ENCODE data around the gene MGRN1.

DNA sequence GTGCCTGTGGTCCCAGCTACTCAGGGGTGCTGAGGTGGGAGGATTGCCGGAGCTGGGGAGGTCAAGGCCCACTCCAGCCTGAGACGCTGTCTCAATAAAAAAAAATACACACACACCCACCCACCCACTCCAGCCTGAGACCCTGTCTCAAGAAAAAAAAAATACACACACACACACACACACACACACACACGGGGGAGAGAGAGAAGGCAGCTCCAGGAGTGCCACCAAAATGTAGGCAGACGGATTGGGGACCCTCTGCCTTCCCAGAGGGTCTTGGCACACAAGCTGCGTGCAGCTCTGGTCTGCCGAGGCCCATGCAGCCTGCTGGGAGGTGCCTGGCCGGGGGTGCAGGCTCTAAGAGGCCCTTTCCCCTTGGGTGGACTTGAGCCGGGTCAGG is 62.8 kb downstream of the MGRN1 start:
- TF ChIP-seq, protein P1, sequence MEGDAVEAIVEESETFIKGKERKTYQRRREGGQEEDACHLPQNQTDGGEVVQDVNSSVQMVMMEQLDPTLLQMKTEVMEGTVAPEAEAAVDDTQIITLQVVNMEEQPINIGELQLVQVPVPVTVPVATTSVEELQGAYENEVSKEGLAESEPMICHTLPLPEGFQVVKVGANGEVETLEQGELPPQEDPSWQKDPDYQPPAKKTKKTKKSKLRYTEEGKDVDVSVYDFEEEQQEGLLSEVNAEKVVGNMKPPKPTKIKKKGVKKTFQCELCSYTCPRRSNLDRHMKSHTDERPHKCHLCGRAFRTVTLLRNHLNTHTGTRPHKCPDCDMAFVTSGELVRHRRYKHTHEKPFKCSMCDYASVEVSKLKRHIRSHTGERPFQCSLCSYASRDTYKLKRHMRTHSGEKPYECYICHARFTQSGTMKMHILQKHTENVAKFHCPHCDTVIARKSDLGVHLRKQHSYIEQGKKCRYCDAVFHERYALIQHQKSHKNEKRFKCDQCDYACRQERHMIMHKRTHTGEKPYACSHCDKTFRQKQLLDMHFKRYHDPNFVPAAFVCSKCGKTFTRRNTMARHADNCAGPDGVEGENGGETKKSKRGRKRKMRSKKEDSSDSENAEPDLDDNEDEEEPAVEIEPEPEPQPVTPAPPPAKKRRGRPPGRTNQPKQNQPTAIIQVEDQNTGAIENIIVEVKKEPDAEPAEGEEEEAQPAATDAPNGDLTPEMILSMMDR (IDR thresholded peaks at IDR 0.05) = no peak
- no peak for TF ChIP-seq EP300 (IDR thresholded peaks at IDR 0.05)
- no peak for TF ChIP-seq POLR2A (IDR thresholded peaks at IDR 0.05)

All from upper lobe of left lung (tissue), 4 donors.